ENCODE results near the gene LEKR1.

Gene LEKR1

DNA sequence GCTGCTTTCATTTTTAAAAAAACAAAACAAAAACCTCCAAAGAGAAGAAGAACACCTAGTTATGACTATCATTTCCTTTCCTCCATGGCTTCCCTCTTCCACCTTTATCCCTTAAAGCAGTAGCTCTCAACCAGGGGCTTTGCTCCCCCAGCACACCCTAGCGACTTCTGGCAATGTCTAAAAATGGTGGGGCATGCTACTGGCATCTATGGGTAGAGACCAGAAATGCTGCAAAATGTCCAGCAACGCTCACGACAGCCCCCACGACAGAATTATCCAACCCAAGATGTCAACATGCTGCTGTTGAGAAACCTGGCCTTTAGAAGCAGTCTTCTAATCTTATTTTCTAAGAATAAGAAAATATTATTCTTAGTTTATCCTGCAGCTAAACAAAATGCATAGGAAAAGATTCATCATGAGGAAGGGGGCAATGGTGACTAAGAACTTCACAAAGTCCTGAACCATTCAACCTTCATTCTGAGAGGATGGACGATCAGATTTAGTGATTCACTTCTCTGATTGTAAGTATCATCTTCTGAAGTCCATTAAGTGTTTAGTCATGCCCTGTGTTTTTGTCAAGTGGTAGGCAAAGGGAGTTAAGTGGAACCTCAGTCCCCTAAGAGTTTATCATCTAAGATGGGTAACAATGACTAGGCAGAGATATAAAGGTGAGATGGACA lies 252.1 kb downstream of the LEKR1 start:
- CTCF ChIA-PET: interaction anchor here (1.5 to 60.7 kb wide), 6 partner anchors 8 to 402 kb away, joined by 6 to 1428 read pairs (median 14); partner anchors contain the start of gene TIPARP
- TF ChIP-seq, protein P1, sequence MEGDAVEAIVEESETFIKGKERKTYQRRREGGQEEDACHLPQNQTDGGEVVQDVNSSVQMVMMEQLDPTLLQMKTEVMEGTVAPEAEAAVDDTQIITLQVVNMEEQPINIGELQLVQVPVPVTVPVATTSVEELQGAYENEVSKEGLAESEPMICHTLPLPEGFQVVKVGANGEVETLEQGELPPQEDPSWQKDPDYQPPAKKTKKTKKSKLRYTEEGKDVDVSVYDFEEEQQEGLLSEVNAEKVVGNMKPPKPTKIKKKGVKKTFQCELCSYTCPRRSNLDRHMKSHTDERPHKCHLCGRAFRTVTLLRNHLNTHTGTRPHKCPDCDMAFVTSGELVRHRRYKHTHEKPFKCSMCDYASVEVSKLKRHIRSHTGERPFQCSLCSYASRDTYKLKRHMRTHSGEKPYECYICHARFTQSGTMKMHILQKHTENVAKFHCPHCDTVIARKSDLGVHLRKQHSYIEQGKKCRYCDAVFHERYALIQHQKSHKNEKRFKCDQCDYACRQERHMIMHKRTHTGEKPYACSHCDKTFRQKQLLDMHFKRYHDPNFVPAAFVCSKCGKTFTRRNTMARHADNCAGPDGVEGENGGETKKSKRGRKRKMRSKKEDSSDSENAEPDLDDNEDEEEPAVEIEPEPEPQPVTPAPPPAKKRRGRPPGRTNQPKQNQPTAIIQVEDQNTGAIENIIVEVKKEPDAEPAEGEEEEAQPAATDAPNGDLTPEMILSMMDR (IDR thresholded peaks at IDR 0.05; ENCODE audit: control extremely low read depth, extremely low read depth, low read depth, missing control alignments): peak; percentile 5
- DNase-seq (ENCODE audit: extremely low spot score): no peak
- POLR2A ChIA-PET: no interaction called here

DNA sequence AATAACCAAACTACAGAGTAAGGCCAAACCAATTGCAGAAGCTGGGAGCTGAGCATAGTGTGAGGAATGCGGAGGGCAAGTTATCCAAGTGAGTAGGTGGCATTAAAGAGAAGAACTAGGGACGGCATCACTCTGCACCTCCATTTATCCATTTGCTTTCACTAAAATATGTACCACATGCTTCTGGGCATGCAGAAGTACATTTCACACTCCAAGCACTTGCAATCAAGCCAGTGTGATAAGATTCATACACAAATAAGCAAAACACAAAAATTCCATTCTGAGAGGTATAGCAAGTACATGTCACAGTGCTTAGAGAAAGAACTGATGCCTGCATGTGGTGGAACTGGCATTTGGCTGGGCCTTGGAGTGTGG lies 252.6 kb downstream of the LEKR1 start:
- ChIA-PET POLR2A (no interaction called here), CTCF (interaction anchor here (3.4 to 60.7 kb wide), 3 partner anchors 7 to 402 kb away, joined by 11 to 1428 read pairs (median 212); partner anchors contain the start of gene TIPARP)
- TF ChIP-seq, protein P1 (IDR thresholded peaks at IDR 0.05; ENCODE audit: control extremely low read depth, extremely low read depth, low read depth, missing control alignments): no peak
- no peak for DNase-seq (ENCODE audit: extremely low spot score)

DNA sequence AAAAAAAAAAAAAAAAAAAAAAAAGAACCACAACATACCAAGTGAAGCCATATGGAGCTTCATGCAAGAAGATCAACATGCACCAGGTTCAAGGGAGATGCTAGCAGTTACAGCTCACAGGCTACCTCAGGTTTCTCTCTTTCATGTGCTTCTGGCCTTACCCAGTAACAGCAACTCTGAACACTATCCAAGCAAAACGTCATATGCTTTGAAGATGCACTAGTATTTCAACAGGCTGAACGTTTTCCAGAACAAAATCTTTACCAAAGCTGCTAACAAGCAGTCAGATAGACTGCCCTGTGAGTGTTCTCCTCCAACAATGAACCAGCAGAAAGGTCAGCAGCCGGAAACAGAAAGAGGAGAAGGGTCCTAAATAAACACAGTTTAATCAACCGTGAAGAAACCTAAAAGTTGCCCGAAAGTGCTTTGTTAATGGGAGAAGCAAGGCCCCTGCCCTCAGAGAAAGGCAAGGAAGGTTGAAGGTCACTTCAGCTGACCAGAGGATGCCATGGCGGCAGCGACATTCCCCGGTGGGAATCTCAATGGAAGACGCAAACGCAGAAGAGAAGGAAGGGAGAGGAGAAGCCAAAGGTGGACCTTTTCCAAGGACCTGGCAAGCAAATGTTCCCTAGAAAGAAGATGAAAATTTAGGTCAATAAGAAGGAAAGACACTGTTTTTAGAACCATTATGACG lies 253.7 kb downstream of the LEKR1 start:
- ChIA-PET POLR2A (no interaction called here), CTCF (interaction anchor here (1.1 to 60.7 kb wide), 4 partner anchors 15 to 403 kb away, joined by 3 to 1428 read pairs (median 130); partner anchors contain the start of gene TIPARP)
- no peak for DNase-seq (ENCODE audit: extremely low spot score)
- TF ChIP-seq, protein P1 (IDR thresholded peaks at IDR 0.05; ENCODE audit: control extremely low read depth, extremely low read depth, low read depth, missing control alignments): no peak

DNA sequence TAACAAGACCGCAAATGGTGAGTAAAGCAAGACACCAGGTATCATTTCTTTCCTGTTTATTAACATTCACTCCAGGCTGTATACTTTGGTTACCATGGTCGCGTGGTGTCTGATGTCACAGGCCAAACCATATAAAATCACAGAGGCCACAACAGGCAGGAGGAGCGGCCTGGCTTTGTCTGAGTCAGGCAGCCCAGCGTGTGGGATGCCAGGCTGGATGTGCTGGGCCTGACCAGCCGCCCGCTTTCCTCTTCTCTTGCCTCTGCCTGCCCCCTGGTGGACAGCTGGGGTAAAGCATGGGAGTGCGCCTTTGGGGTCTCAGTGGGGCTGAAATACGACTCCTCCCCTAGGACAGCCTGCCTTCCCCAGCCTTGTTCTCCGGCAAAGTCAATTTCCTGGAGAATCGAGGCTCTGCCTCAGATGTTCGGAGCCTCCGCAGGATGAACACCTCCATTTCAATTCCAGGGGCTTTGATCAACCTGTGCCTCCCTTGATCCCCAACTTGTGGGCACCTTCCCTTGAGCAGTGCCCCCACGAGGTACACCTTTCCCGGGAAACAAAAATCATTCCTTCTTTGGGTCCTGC lies 255.6 kb downstream of the LEKR1 start:
- CTCF ChIA-PET: interaction anchor here (0.7 to 60.7 kb wide), 47 partner anchors 8 to 929 kb away, joined by 3 to 1428 read pairs (median 4); partner anchors contain the start of genes SSR3 and TIPARP
- TF ChIP-seq, protein P1 (IDR thresholded peaks at IDR 0.05; ENCODE audit: control extremely low read depth, extremely low read depth, low read depth, missing control alignments): peak; percentile 94
- DNase-seq (ENCODE audit: extremely low spot score): peak; percentile 76
- POLR2A ChIA-PET: interaction anchor here (0.9 kb wide), 1 partner anchor 11 kb away, joined by 3 read pairs; no protein-coding TSS in a partner anchor

DNA sequence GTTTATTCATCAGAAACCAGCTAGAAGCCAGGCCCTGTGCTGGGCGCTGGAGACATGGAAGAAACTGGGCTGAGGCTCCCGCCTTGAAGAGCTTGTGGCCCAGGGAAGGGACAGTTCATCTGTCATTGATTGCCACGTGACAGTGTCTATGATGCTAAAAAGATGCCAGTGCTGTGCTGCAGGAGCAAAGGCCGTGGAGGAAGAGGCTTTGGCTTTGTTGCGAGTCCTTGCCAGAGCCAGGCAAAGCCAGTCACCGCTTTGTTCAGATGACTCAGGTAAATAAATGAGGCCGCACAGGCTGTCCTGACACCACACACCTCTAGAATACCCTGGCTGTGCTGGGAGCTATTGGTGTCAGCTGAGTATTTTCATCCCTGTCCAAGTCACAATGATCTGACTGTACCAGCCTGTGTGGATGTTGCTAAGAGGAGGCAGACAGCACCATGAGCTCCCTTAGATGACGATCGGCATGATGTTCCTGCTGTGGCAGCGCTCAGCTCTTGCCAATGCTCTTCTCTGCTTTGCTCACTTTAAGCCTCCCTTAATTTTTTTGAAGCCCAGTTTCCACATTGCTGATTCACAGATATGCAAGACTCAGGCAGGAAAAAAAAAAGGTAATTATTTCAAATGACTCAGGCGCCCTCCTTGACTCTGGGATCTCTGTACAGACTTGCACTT lies 256.3 kb downstream of the LEKR1 start:
- TF ChIP-seq, protein P1 (IDR thresholded peaks at IDR 0.05; ENCODE audit: control extremely low read depth, extremely low read depth, low read depth, missing control alignments): no peak
- DNase-seq (ENCODE audit: extremely low spot score): no peak
- ChIA-PET POLR2A (interaction anchor here (0.6 to 0.9 kb wide), 3 partner anchors 10 to 407 kb away, joined by 3 read pairs; no protein-coding TSS in a partner anchor), CTCF (interaction anchor here (0.7 to 60.7 kb wide), 39 partner anchors 9 to 930 kb away, joined by 3 to 1428 read pairs (median 4); partner anchors contain the start of genes SSR3 and TIPARP)

DNA sequence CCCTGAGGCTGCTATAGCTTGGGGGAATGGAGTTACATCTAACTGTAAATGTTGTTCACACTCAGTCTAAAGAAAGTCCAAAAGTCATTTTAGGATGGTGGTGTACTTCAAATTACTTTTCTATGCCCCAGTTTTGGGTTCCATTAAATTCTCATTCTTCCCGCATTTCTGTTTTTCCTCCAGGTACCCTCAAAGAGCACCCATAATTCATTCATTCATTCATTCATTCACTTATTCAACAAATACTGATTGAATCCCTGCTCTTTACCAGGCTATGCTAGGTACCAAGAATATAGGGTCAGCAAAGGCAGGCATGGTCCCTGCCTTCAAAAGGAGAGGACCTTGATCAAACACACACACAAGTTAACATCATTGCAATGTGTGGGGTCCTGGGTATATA lies 257.7 kb downstream of the LEKR1 start:
- ChIA-PET CTCF (interaction anchor here (2.3 to 60.7 kb wide), 4 partner anchors 19 to 407 kb away, joined by 13 to 1428 read pairs (median 130); partner anchors contain the start of gene TIPARP), POLR2A (no interaction called here)
- no peak for DNase-seq (ENCODE audit: extremely low spot score)
- TF ChIP-seq, protein P1 (IDR thresholded peaks at IDR 0.05; ENCODE audit: control extremely low read depth, extremely low read depth, low read depth, missing control alignments): no peak
